Cardiac muscle cell (in vitro differentiated cells and primary cell): ENCODE results near the gene VMO1. TPM values are rescaled to one million over a fixed set of nuclear protein-coding genes. Genes with fewer than 3 reads are reported as not detected.

ENCODE experiments used
- DNase-seq, 2 donors: peaks; one replicate each; pipeline versions ENCODE4 v3.0.0 to v3.0.0-alpha.2; 2010 to 2017; ENCODE audit warnings: low read depth in 1 of 2, low spot score in 1 of 2
- H3K27ac ChIP-seq: fragments of 200-600 bp; sonication (generic); 2 replicates; pipeline ENCODE4 v1.5.1; 2016
- H3K27me3 ChIP-seq: fragments of 200-600 bp; sonication (generic); 2 replicates; pipeline ENCODE4 v1.6.0; 2016; ENCODE audit warnings: control low read depth
- H3K36me3 ChIP-seq: fragments of 200-600 bp; sonication (generic); 2 replicates; pipeline ENCODE4 v1.5.1; 2016; ENCODE audit warnings: control low read depth
- H3K4me1 ChIP-seq: fragments of 200-600 bp; sonication (generic); 2 replicates; pipeline ENCODE4 v1.8.1; 2017; ENCODE audit warnings: low read depth, mild to moderate bottlenecking, mixed run types
- H3K4me3 ChIP-seq: fragments of 200-600 bp; sonication (generic); 2 replicates; pipeline ENCODE4 v1.5.1; 2016; ENCODE audit warnings: mild to moderate bottlenecking
- H3K9me3 ChIP-seq: fragments of 200-600 bp; sonication (generic); 2 replicates; pipeline ENCODE4 v1.5.1; 2017; ENCODE audit warnings: low read depth, mild to moderate bottlenecking, control low read depth
- CTCF ChIP-seq: IDR thresholded peaks from 2 replicates; pipeline ENCODE4 v1.5.1; 2012; ENCODE audit warnings: low read depth, mild to moderate bottlenecking, low read length
- polyA plus RNA-seq: library from polyadenylated mRNA; unstranded; fragments of >200 nt; fragmentation: Nextera tagmentation; extraction: Ambion mirVana; gene quantifications from 2 replicates; pipeline ENCODE4 v1.2.1, GENCODE V29; 2016
- total RNA-seq: library from RNA; depleted of rRNA; stranded (reverse); fragments of >200 nt; gene quantifications from 2 replicates; pipeline ENCODE4 v1.2.3, GENCODE V29; 2016

The VMO1 gene
- total and polyA plus RNA-seq, 2 experiments from 2014 or later, result 1.2 to 2.2 TPM

- H3K27me3 ChIP-seq, result peaks cover 92% of the 10 kb centered on the region
- DNase-seq, result peak; percentile 46 to 49
- TF ChIP-seq CTCF, result no peak
- H3K4me3 ChIP-seq, result peak within 1 kb of the TSS; percentile 54
- no peaks in the 10 kb centered on the region for H3K36me3 ChIP-seq
- no peaks in the 10 kb centered on the region for H3K4me1 ChIP-seq
- H3K27ac ChIP-seq, result no peak within 1 kb of the TSS
- no peaks in the 10 kb centered on the region for H3K9me3 ChIP-seq
Measured at GRCh38 chr17:4739122-4740024, 46.8 kb downstream of the VMO1 start, which contains the start of the genes CXCL16 and ZMYND15. CXCL16 (minus strand) TSS chr17:4739928; CDS start chr17:4739339, 589 bp downstream. ZMYND15 (plus strand) TSS chr17:4739833; CDS start chr17:4740549, 716 bp downstream.

GRCh38 chr17:4738136-4739121 is 47.7 kb downstream of the VMO1 start:
- TF ChIP-seq CTCF, result no peak
- no peak for DNase-seq
- H3K27me3 ChIP-seq, result peaks cover 82% of the 10 kb centered on the region

GRCh38 chr17:4735876-4736651 is 50.1 kb downstream of the VMO1 start:
- no peaks in the 10 kb centered on the region for H3K9me3 ChIP-seq
- H3K36me3 ChIP-seq, result no peaks in the 10 kb centered on the region
- DNase-seq, result peak in 1 of 2 donors; percentile 61
- no peaks in the 10 kb centered on the region for H3K4me1 ChIP-seq
- TF ChIP-seq CTCF, result no peak
- no peak overlapping the region for H3K27ac ChIP-seq
- no peak overlapping the region for H3K4me3 ChIP-seq
- peaks cover 59% of the 10 kb centered on the region for H3K27me3 ChIP-seq

More at GRCh38 chr17:4738136-4739121, 47.7 kb downstream of the VMO1 start:
- Histone ChIP-seq H3K27ac (no peak overlapping the region), H3K9me3 (no peaks in the 10 kb centered on the region), H3K36me3 (no peaks in the 10 kb centered on the region), H3K4me1 (no peaks in the 10 kb centered on the region), H3K4me3 (peak overlapping the region; percentile 54)

Other genes with a start within 250 kb of the VMO1 start
- gene MYBBP1A, start 231.0 kb downstream of the VMO1 start, total RNA-seq, result 47.4 and 57.1 TPM in 2 replicates
- gene MYBBP1A, start 231.0 kb downstream of the VMO1 start, polyA plus RNA-seq, result 51.5 and 69.3 TPM in 2 replicates
- gene GGT6, start 225.8 kb downstream of the VMO1 start, total RNA-seq, result not detected in 2 replicates
- not detected in 2 replicates for gene GGT6, start 225.8 kb downstream of the VMO1 start, polyA plus RNA-seq
- gene SMTNL2, start 201.8 kb downstream of the VMO1 start, total RNA-seq, result 176 and 184 TPM in 2 replicates
- gene SMTNL2, start 201.8 kb downstream of the VMO1 start, polyA plus RNA-seq, result 269 TPM in 2 replicates
- 0.71 and 1.1 TPM in 2 replicates for gene ALOX15, start 144.7 kb downstream of the VMO1 start, total RNA-seq
- gene ALOX15, start 144.7 kb downstream of the VMO1 start, polyA plus RNA-seq, result 1.5 TPM in 1 of 2 replicates, not detected in the other
- 47.3 and 63.2 TPM in 2 replicates for gene PELP1, start 82.2 kb downstream of the VMO1 start, total RNA-seq
- gene PELP1, start 82.2 kb downstream of the VMO1 start, polyA plus RNA-seq, result 52.6 and 77.7 TPM in 2 replicates
- 14.4 and 17.3 TPM in 2 replicates for gene ARRB2, start 75.7 kb downstream of the VMO1 start, total RNA-seq
- gene ARRB2, start 75.7 kb downstream of the VMO1 start, polyA plus RNA-seq, result 23.3 and 33.0 TPM in 2 replicates
- gene MED11, start 54.9 kb downstream of the VMO1 start, total RNA-seq, result 36.8 and 47.7 TPM in 2 replicates
- 39.1 and 40.8 TPM in 2 replicates for gene MED11, start 54.9 kb downstream of the VMO1 start, polyA plus RNA-seq
- not detected in 2 replicates for gene ZMYND15, start 46.5 kb downstream of the VMO1 start, total RNA-seq
- not detected in 2 replicates for gene ZMYND15, start 46.5 kb downstream of the VMO1 start, polyA plus RNA-seq
- gene CXCL16, start 46.4 kb downstream of the VMO1 start, total RNA-seq, result 0.60 and 0.66 TPM in 2 replicates
- gene CXCL16, start 46.4 kb downstream of the VMO1 start, polyA plus RNA-seq, result 0.89 and 1.2 TPM in 2 replicates
- not detected in 2 replicates for gene TM4SF5, start 14.5 kb downstream of the VMO1 start, total RNA-seq
- gene TM4SF5, start 14.5 kb downstream of the VMO1 start, polyA plus RNA-seq, result not detected in 2 replicates
- gene GLTPD2, start 2.6 kb upstream of the VMO1 start, total RNA-seq, result not detected in 2 replicates
- 4.1 and 5.4 TPM in 2 replicates for gene GLTPD2, start 2.6 kb upstream of the VMO1 start, polyA plus RNA-seq
- gene PSMB6, start 9.8 kb upstream of the VMO1 start, total RNA-seq, result 136 and 260 TPM in 2 replicates
- gene PSMB6, start 9.8 kb upstream of the VMO1 start, polyA plus RNA-seq, result 409 and 580 TPM in 2 replicates
- 15.0 and 18.3 TPM in 2 replicates for gene PLD2, start 20.8 kb upstream of the VMO1 start, total RNA-seq
- 12.4 and 16.8 TPM in 2 replicates for gene PLD2, start 20.8 kb upstream of the VMO1 start, polyA plus RNA-seq
- 31.3 and 47.7 TPM in 2 replicates for gene MINK1, start 47.0 kb upstream of the VMO1 start, total RNA-seq
- gene MINK1, start 47.0 kb upstream of the VMO1 start, polyA plus RNA-seq, result 27.1 and 35.9 TPM in 2 replicates
- 1.7 and 7.4 TPM in 2 replicates for gene C17orf107, start 113.2 kb upstream of the VMO1 start, total RNA-seq
- 1.3 and 1.6 TPM in 2 replicates for gene C17orf107, start 113.2 kb upstream of the VMO1 start, polyA plus RNA-seq
- gene CHRNE, start 116.7 kb upstream of the VMO1 start, total RNA-seq, result 0.35 and 1.5 TPM in 2 replicates
- gene CHRNE, start 116.7 kb upstream of the VMO1 start, polyA plus RNA-seq, result 0.32 and 1.1 TPM in 2 replicates
- gene GP1BA, start 145.9 kb upstream of the VMO1 start, total RNA-seq, result not detected in 2 replicates
- gene GP1BA, start 145.9 kb upstream of the VMO1 start, polyA plus RNA-seq, result 0.61 and 0.81 TPM in 2 replicates
- gene SLC25A11, start 153.7 kb upstream of the VMO1 start, total RNA-seq, result 118 and 127 TPM in 2 replicates
- 223 and 229 TPM in 2 replicates for gene SLC25A11, start 153.7 kb upstream of the VMO1 start, polyA plus RNA-seq
- 67.4 and 73.4 TPM in 2 replicates for gene RNF167, start 153.9 kb upstream of the VMO1 start, total RNA-seq
- 71.4 and 77.1 TPM in 2 replicates for gene RNF167, start 153.9 kb upstream of the VMO1 start, polyA plus RNA-seq
- 1,337 and 2,688 TPM in 2 replicates for gene PFN1, start 162.2 kb upstream of the VMO1 start, total RNA-seq
- 1,185 and 1,476 TPM in 2 replicates for gene PFN1, start 162.2 kb upstream of the VMO1 start, polyA plus RNA-seq
- 595 and 1,068 TPM in 2 replicates for gene ENO3, start 164.8 kb upstream of the VMO1 start, total RNA-seq
- gene ENO3, start 164.8 kb upstream of the VMO1 start, polyA plus RNA-seq, result 955 and 1,853 TPM in 2 replicates
- gene SPAG7, start 181.5 kb upstream of the VMO1 start, total RNA-seq, result 199 and 227 TPM in 2 replicates
- gene SPAG7, start 181.5 kb upstream of the VMO1 start, polyA plus RNA-seq, result 394 and 399 TPM in 2 replicates
- gene CAMTA2, start 201.3 kb upstream of the VMO1 start, total RNA-seq, result 10.5 and 11.6 TPM in 2 replicates
- gene CAMTA2, start 201.3 kb upstream of the VMO1 start, polyA plus RNA-seq, result 17.8 and 18.3 TPM in 2 replicates
- gene INCA1, start 211.2 kb upstream of the VMO1 start, total RNA-seq, result 1.9 and 6.7 TPM in 2 replicates
- gene INCA1, start 211.2 kb upstream of the VMO1 start, polyA plus RNA-seq, result 6.4 and 6.9 TPM in 2 replicates
- gene KIF1C, start 211.6 kb upstream of the VMO1 start, total RNA-seq, result 57.9 and 65.8 TPM in 2 replicates
- 62.9 and 67.1 TPM in 2 replicates for gene KIF1C, start 211.6 kb upstream of the VMO1 start, polyA plus RNA-seq
- gene SLC52A1, start 249.1 kb upstream of the VMO1 start, total RNA-seq, result not detected in 2 replicates
- gene SLC52A1, start 249.1 kb upstream of the VMO1 start, polyA plus RNA-seq, result 0.16 TPM in 1 of 2 replicates, not detected in the other